DND-41 (cell line): ENCODE results near the gene PPP2R2B.

ENCODE experiments used
- ATAC-seq: fragments of 200-7000 bp; cut with Tn5 transposase; 3 replicates; pipeline ENCODE4 v1.9.1; 2021; ENCODE audit warnings: low read depth; ENCODE audit not compliant: insufficient read depth
- DNase-seq: peaks from one replicate; pipeline ENCODE4 v3.0.0-alpha.2; 2020
- H2AFZ ChIP-seq: 2 replicates; pipeline ENCODE4 v1.6.0; 2012; ENCODE audit warnings: low read depth, low read length
- H3K27ac ChIP-seq: 2 replicates; pipeline ENCODE4 v1.5.1; 2012; ENCODE audit warnings: low read length, inconsistent platforms
- H3K27me3 ChIP-seq: fragments of 200-600 bp; sonication (generic); 2 replicates; pipeline ENCODE4 v1.6.0; 2012; ENCODE audit warnings: low read length, mild to moderate bottlenecking, inconsistent platforms; ENCODE audit not compliant: insufficient read depth, poor library complexity
- H3K36me3 ChIP-seq: 2 replicates; pipeline ENCODE4 v1.5.1; 2012; ENCODE audit warnings: low read length, inconsistent platforms; ENCODE audit not compliant: insufficient read depth
- H3K4me1 ChIP-seq: 2 replicates; pipeline ENCODE4 v1.5.1; 2012; ENCODE audit warnings: mild to moderate bottlenecking, low read length; ENCODE audit not compliant: insufficient read depth
- H3K4me2 ChIP-seq: 2 replicates; pipeline ENCODE4 v1.6.0; 2012; ENCODE audit warnings: mild to moderate bottlenecking, moderate library complexity, low read length, inconsistent platforms; ENCODE audit not compliant: insufficient read depth
- H3K4me3 ChIP-seq, 2 experiments: fragments of 200-600 bp in 1 of 2; shearing (Covaris generic) in 1 of 2; 2 replicates each; pipeline ENCODE4 v1.5.1; 2012 to 2016; ENCODE audit warnings: inconsistent platforms in 2 of 2, low read length in 2 of 2, mild to moderate bottlenecking in 2 of 2, low read depth in 1 of 2, moderate library complexity in 1 of 2
- H3K79me2 ChIP-seq: 2 replicates; pipeline ENCODE4 v1.6.0; 2012; ENCODE audit warnings: low read length, inconsistent platforms; ENCODE audit not compliant: insufficient read depth
- H3K9ac ChIP-seq: 2 replicates; pipeline ENCODE4 v1.6.0; 2012; ENCODE audit warnings: low read depth, mild to moderate bottlenecking, inconsistent platforms, low read length, moderate library complexity
- H3K9me3 ChIP-seq: 2 replicates; pipeline ENCODE4 v1.5.1; 2012; ENCODE audit warnings: low read length, moderate library complexity, mild to moderate bottlenecking, inconsistent platforms; ENCODE audit not compliant: insufficient read depth, severe bottlenecking
- H4K20me1 ChIP-seq: 2 replicates; pipeline ENCODE4 v1.6.0; 2012; ENCODE audit warnings: low read length; ENCODE audit not compliant: insufficient read depth
- CTCF ChIP-seq: IDR thresholded peaks from 2 replicates; pipeline ENCODE4 v1.5.1; 2012; ENCODE audit warnings: borderline replicate concordance, low read length, moderate library complexity, mild to moderate bottlenecking; ENCODE audit not compliant: poor library complexity, severe bottlenecking; ENCODE audit errors: extremely low read depth
- EZH2 ChIP-seq: IDR thresholded peaks from 3 replicates; pipeline ENCODE4 v1.6.1; 2012; ENCODE audit warnings: borderline replicate concordance, low read depth, mild to moderate bottlenecking, moderate library complexity, low read length, inconsistent platforms; ENCODE audit not compliant: severe bottlenecking

The PPP2R2B gene

GRCh38 chr5:146873186-146873917 is 5.2 kb downstream of the PPP2R2B start:
- no peak overlapping the region for H3K4me3 ChIP-seq
- no peaks in the 10 kb centered on the region for H3K4me1 ChIP-seq
- TF ChIP-seq EZH2 = no peak
- TF ChIP-seq CTCF = no peak
- no peaks in the 10 kb centered on the region for H3K79me2 ChIP-seq
- no peak overlapping the region for H3K27ac ChIP-seq
- no peaks in the 10 kb centered on the region for H4K20me1 ChIP-seq
- H3K36me3 ChIP-seq = no peaks in the 10 kb centered on the region
- DNase-seq = no peak
- H2AFZ ChIP-seq = no peak overlapping the region
- H3K27me3 ChIP-seq = no peaks in the 10 kb centered on the region
- ATAC-seq = no peak
- no peaks in the 10 kb centered on the region for H3K9me3 ChIP-seq
- H3K4me2 ChIP-seq = no peak overlapping the region
- no peak overlapping the region for H3K9ac ChIP-seq

- DNase-seq = no peak
- Histone ChIP-seq H3K9ac (no peak overlapping the region), H3K79me2 (no peaks in the 10 kb centered on the region), H3K4me3 (no peak overlapping the region), H3K27ac (no peak overlapping the region), H2AFZ (no peak overlapping the region), H3K36me3 (no peaks in the 10 kb centered on the region), H4K20me1 (no peaks in the 10 kb centered on the region), H3K9me3 (no peaks in the 10 kb centered on the region), H3K4me1 (no peaks in the 10 kb centered on the region), H3K4me2 (no peak overlapping the region), H3K27me3 (no peaks in the 10 kb centered on the region)
- TF ChIP-seq CTCF = no peak
- no peak for TF ChIP-seq EZH2
- ATAC-seq = no peak
These were observed 6.4 kb downstream of the PPP2R2B start for GRCh38 chr5:146872188-146872587.

- no peak for DNase-seq
- H3K9me3 ChIP-seq = no peaks in the 10 kb centered on the region
- TF ChIP-seq EZH2 (no peak), CTCF (no peak)
- H3K27me3 ChIP-seq = no peaks in the 10 kb centered on the region
- H3K27ac ChIP-seq = no peak overlapping the region
- H3K79me2 ChIP-seq = no peaks in the 10 kb centered on the region
- H3K4me1 ChIP-seq = no peaks in the 10 kb centered on the region
- H3K36me3 ChIP-seq = no peaks in the 10 kb centered on the region
- H3K4me3 ChIP-seq = no peak overlapping the region
- ATAC-seq = no peak
- no peak overlapping the region for H3K9ac ChIP-seq
- no peak overlapping the region for H2AFZ ChIP-seq
- no peaks in the 10 kb centered on the region for H4K20me1 ChIP-seq
- no peak overlapping the region for H3K4me2 ChIP-seq
These were observed 10.4 kb downstream of the PPP2R2B start for GRCh38 chr5:146867996-146868708.
